ENCODE data around the gene RIT2.

The RIT2 gene

GRCh38 chr18:43081396-43081795, 34.1 kb downstream of the RIT2 start:
- no peak for DNase-seq (ENCODE audit: low read depth)

GRCh38 chr18:43080671-43081070, 34.8 kb downstream of the RIT2 start:
- DNase-seq (ENCODE audit: low read depth) = no peak

DNA sequence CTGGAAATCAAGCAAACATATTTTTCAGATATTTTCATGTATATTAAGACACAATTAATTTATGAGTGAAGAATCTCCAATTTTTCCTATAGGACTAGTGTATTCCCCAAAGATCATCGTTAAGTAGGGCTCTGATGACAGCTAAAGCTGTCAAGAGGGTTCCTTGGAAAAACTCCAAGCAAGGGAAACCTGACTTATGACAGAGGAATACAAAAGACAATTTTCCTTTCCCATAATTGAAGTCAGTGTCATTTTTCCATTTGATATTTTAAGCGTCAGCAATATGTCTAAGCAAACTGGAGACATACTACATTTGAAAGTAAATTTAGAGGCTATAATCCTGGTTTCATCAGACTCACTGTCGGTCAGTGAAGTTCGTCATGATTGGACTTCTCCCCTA, 36.1 kb downstream of the RIT2 start:
- no peak for DNase-seq (ENCODE audit: low read depth)

GRCh38 chr18:43078478-43079092, 36.9 kb downstream of the RIT2 start:
- no peak for DNase-seq (ENCODE audit: low read depth)

DNA sequence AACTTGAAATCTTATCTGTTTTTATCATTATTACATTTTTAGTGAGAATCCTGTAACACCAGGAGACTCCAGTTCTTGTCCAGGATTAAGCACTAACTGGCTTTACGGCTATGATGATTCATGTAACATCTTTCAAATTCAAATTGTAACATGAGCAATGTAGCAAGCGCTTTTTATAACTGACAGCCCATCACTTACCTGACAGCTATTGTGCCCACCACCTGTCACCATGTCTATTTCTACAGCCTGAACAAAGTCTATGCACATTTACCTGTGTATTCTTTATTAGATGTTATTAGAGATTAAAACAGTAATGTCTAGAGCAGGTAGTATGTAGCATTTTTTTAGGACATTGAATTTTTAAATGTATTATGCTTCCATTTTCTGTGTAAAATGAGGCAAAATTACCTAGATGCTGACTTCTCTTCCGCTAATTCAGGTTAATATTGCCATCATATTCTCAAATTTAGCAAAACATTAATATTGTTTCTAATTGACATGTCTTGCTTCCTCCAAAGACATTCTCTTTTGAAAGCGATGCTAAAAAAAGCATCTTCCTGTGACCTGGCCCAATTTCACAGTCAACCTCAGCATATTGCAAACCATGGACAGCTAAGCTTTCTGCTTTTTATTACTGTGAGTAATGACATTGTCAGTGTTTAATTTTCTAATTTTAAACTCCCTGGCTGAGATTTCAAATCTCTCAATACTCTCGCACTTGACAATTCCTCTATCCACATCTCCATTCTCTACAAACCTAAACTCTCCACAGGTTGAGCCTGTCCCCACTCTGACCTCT, 37.8 kb downstream of the RIT2 start:
- DNase-seq (ENCODE audit: low read depth) = no peak

- DNase-seq (ENCODE audit: low read depth) = no peak
Measured at GRCh38 chr18:43073771-43074170, 41.7 kb downstream of the RIT2 start.

DNA sequence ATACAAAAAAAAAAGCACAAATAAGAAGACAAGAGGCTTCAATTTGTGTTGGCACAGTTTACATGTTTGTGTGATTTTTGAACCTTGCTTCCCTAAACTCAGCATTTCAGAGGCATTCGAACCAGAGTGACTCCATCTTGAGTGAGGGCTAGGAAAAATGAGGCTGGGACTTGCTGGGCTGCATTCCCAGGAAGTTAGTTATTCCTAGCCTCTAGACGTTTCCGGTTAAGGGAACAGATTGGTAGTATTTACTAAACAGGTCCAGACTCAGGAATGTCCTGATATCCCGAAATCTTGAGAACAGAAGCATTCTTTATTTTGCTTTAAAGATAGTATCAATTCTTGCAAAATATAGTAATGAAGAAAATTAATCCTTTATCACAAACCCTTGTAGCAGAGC, 46.7 kb downstream of the RIT2 start:
- no peak for DNase-seq (ENCODE audit: low read depth)

- DNase-seq (ENCODE audit: low read depth) = no peak
Measured at GRCh38 chr18:43067570-43067969, 47.9 kb downstream of the RIT2 start.

- DNase-seq (ENCODE audit: low read depth) = no peak
Measured at GRCh38 chr18:43061816-43062215, 53.7 kb downstream of the RIT2 start.

DNA sequence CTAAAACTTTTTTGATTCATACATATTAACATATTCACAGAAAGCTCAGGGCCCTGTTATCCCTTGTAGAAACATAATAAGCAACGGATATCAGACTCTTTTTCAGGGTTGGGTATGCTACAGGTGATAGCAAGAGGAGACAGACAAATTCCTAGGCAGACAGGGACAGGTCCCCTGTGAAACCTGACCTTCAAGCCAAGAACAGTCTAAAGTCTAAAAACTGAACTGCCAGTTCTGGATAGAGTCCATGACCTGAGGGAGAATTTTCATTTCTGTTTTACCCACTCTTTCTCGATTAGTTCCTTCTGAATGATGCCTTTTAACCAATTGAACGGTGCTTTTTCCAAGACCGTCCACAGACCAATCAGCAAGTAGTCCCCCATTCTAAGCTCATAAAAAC, 54.2 kb downstream of the RIT2 start:
- DNase-seq (ENCODE audit: low read depth) = no peak

DNA sequence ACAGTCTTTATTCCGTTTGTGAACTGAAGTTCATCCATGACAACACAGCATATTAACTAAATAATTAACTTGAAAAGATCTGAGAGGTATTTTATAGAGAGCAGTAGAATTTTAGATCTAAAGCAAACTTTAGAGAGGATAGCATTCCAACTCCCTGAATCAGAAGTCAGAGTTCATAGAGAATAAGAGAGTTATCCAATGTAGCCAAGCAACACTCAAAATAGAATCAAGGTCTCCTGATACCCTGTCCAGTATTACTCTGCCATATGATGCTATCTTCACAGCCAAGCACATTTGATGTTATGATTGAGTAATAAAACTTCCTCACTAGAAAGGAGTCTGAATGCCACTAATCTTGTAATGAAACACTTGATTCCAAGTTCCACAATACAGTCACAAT, 55.5 kb downstream of the RIT2 start:
- no peak for DNase-seq (ENCODE audit: low read depth)

- no peak for DNase-seq (ENCODE audit: low read depth)
Measured at GRCh38 chr18:43054815-43055519, 60.5 kb downstream of the RIT2 start.

- no peak for DNase-seq (ENCODE audit: low read depth)
Measured at GRCh38 chr18:43049021-43049420, 66.5 kb downstream of the RIT2 start.

DNA sequence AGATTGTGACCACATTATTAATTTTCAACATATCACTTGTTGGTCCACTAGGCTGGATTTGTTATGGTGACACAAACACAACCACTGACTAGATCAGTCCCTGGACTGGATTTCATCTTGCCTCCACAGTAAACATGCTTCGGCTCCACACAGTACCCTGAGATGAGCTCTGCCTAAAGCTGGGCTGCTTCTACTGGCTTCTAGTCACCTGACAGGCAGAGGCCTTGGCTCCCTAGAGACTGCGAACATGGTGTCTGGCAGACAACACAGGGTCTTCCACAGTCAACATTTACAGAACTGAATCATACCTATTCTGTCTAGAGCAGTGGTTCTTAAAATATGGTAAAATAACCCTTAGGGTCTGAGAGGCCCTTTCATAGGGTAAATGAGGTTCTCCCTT, 69.2 kb downstream of the RIT2 start:
- DNase-seq (ENCODE audit: low read depth) = no peak

DNA sequence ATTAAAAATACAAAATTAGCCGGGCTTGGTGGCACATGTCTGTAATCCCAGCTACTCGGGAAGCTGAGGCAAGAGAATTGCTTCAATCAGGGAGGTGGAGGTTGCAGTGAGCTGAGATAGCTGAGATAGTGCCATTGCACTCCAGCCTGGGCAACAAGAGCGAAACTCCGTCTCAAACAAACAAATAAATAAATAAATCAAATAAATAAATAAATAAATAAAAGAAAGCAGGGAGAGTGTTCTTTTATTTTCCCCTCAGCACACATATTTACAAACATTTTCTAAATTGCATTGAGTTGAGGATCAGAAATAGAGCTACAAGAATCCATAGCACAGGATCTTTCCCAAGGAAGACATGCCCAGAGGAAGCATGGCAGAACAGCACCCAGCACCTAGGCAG, 71.9 kb downstream of the RIT2 start:
- no peak for DNase-seq (ENCODE audit: low read depth)

DNA sequence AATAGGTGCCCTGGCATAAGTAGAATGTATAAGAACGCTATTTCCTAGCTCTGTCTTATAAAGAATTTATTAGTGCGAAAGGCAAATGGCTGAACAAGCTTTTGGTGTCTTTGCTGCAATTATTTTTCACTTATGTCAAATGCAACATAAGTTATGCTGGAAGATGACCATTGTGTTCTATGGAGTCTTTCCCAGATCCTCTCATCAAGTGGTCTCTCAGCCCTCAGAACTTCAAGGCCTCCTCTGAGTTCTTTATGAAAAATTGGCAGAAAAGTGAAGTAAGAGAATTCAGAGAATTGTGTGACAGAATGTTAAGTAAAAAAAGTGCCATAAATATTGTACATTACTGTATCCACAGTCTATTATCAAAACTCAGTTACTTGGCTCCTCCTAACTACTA, 75.2 kb downstream of the RIT2 start:
- no peak for DNase-seq (ENCODE audit: low read depth)

- DNase-seq (ENCODE audit: low read depth) = no peak
Measured at GRCh38 chr18:43034683-43035500, 80.6 kb downstream of the RIT2 start.

DNA sequence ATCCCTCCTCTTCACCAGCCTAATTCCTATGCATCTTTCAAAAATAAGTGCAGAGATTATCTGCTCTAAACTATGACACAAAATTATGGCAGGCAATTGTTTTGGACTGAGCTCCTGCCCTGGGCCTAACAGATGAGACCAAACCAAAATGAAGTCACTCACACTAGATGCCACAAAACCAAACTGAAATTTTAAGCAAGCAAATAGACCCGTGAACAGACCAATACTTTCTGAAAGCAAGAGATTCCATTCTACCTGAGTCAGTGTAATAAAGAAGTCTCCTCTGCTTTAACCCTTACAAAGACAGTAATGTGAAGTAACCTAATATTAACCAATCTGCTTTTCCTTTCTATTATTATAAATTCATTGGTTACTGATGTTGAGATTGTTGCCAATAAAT, 84.3 kb downstream of the RIT2 start:
- no peak for DNase-seq (ENCODE audit: low read depth)

GRCh38 chr18:43029414-43029813, 86.1 kb downstream of the RIT2 start:
- no peak for DNase-seq (ENCODE audit: low read depth)

DNA sequence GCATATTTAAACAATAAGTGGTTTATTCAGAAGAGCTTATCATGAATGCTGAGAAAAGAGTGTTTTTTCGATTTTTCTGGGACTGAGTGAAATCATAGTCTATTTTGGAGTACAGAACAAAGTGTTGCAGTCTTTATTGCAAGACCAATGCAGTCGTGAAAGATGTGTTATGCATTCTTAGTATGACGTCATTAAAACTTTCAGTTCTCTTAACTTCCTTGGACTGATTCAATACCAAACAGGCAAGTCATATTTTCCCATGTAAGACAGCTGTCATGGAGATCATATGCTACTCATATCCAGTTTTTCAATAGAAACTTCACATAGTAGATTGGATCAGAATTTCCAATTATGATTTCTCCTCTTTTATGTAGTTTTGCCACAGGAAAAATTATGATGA, 92.6 kb downstream of the RIT2 start:
- no peak for DNase-seq (ENCODE audit: low read depth)

GRCh38 chr18:43017622-43018021, 97.9 kb downstream of the RIT2 start:
- no peak for DNase-seq (ENCODE audit: low read depth)

- no peak for DNase-seq (ENCODE audit: low read depth)
Measured at GRCh38 chr18:43013486-43013885, 102.0 kb downstream of the RIT2 start.

Measured in stimulated activated CD8-positive, alpha-beta memory T cell treated with anti-CD3 and anti-CD28 coated beads, Interleukin-15, amount 100 ng/mL, for 24 hours (primary cell).